ENCODE measurements around the gene CNPY3. TPM values are rescaled to one million over a fixed set of nuclear protein-coding genes. Genes with fewer than 3 reads are reported as not detected.

CNPY3 gene
- total and polyA plus RNA-seq, 10 of the 15 experiments (the other 5 are each of a cell fraction or from before 2014, with no cell fraction given) = 7.2 to 102 (median 73.6) TPM

DNA sequence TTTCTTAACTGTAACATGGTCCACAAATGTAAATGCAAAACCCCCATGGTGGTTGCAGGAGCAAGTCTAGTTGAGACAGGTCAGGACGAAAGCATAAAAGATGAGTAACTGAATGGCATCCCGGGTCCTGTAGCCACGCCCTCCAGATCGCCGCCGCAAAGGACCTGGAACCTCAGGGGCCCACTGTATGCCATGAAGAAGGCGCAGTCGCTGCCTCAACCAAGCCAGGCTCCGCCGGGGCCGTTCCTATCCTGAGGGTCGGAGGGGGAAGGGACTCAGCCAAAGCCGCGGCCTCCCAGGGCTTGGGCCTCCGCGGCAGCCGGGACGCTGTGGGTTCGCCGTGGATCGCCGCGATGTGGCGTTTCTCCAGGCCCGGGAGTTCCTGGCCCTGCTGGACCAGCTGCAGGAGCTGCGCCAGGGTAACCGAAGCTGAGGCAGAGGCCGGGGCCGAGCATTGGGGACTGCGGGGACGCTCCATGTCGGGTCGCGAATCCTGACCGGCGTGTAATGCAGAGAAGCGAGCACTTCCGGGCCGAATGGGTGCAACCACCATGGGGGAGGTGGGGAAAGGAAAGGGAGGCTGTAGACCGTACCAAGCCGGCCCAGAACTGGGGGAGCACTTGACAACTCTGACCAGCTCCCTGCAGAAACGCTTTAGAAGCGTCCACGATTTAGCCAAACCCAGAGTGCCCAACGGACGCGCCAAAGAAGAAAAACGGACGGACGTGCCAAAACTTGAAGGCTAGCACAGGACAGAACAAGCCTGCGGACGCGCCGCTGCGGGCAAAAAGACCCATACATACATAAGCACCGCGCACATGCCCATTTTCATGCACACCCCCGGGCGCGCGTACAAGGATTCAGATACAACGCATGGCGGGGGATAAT, 38.7 kb upstream of the CNPY3 start:
- FAIRE-seq = peak; percentile 62
- TF ChIP-seq MEF2B (IDR thresholded peaks at IDR 0.05; ENCODE audit: partially characterized antibody, poor library complexity, severe bottlenecking) = no peak
- no peak for TF ChIP-seq SUZ12 (IDR thresholded peaks at IDR 0.05; ENCODE audit: unreplicated experiment)
- peak; percentile 91 for TF ChIP-seq NR2C1 (IDR thresholded peaks at IDR 0.05)
- no peak for TF ChIP-seq CHD4 (IDR thresholded peaks at IDR 0.05)
- TF ChIP-seq EGR1 (IDR thresholded peaks at IDR 0.05; ENCODE audit: borderline replicate concordance in 1 of 2, low read depth in 2 of 2, low read length in 2 of 2) = no peak
- TF ChIP-seq FOXM1 (IDR thresholded peaks at IDR 0.05; ENCODE audit: low read depth, low read length) = 0 out of 2 replicates have a peak, but pooled peaks have one; percentile 55
- TF ChIP-seq, protein P1, sequence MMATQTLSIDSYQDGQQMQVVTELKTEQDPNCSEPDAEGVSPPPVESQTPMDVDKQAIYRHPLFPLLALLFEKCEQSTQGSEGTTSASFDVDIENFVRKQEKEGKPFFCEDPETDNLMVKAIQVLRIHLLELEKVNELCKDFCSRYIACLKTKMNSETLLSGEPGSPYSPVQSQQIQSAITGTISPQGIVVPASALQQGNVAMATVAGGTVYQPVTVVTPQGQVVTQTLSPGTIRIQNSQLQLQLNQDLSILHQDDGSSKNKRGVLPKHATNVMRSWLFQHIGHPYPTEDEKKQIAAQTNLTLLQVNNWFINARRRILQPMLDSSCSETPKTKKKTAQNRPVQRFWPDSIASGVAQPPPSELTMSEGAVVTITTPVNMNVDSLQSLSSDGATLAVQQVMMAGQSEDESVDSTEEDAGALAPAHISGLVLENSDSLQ (IDR thresholded peaks at IDR 0.05) = no peak; the same call in 1 of the 2 replicates
- TF ChIP-seq, protein P2, sequence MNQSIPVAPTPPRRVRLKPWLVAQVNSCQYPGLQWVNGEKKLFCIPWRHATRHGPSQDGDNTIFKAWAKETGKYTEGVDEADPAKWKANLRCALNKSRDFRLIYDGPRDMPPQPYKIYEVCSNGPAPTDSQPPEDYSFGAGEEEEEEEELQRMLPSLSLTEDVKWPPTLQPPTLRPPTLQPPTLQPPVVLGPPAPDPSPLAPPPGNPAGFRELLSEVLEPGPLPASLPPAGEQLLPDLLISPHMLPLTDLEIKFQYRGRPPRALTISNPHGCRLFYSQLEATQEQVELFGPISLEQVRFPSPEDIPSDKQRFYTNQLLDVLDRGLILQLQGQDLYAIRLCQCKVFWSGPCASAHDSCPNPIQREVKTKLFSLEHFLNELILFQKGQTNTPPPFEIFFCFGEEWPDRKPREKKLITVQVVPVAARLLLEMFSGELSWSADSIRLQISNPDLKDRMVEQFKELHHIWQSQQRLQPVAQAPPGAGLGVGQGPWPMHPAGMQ (IDR thresholded peaks at IDR 0.05; ENCODE audit: borderline replicate concordance) = no peak
- TF ChIP-seq POLR2AphosphoS2 (IDR thresholded peaks at IDR 0.05; ENCODE audit: low read depth, low read length) = peak; percentile 96
- TF ChIP-seq PAX8 (IDR thresholded peaks at IDR 0.05) = no peak
- peak; percentile 98 for TF ChIP-seq POLR2A (IDR thresholded peaks at IDR 0.05; ENCODE audit: low read depth, low read length)
- no peak for TF ChIP-seq KDM1A (IDR thresholded peaks at IDR 0.05; ENCODE audit: borderline replicate concordance)
- TF ChIP-seq, protein P3, sequence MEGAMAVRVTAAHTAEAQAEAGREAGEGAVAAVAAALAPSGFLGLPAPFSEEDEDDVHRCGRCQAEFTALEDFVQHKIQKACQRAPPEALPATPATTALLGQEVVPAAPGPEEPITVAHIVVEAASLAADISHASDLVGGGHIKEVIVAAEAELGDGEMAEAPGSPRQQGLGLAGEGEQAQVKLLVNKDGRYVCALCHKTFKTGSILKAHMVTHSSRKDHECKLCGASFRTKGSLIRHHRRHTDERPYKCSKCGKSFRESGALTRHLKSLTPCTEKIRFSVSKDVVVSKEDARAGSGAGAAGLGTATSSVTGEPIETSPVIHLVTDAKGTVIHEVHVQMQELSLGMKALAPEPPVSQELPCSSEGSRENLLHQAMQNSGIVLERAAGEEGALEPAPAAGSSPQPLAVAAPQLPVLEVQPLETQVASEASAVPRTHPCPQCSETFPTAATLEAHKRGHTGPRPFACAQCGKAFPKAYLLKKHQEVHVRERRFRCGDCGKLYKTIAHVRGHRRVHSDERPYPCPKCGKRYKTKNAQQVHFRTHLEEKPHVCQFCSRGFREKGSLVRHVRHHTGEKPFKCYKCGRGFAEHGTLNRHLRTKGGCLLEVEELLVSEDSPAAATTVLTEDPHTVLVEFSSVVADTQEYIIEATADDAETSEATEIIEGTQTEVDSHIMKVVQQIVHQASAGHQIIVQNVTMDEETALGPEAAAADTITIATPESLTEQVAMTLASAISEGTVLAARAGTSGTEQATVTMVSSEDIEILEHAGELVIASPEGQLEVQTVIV (IDR thresholded peaks at IDR 0.05; ENCODE audit: borderline replicate concordance, partially characterized antibody) = peak; percentile 78
- no peak; the same call in 1 of the 2 replicates for TF ChIP-seq PML (IDR thresholded peaks at IDR 0.05; ENCODE audit: low read length)
- TF ChIP-seq FOXK2 (IDR thresholded peaks at IDR 0.05) = peak; percentile 96
- peak; percentile 50 for TF ChIP-seq SIX5 (IDR thresholded peaks at IDR 0.05; ENCODE audit: low read depth, low read length, severe bottlenecking)
- TF ChIP-seq EZH2 (IDR thresholded peaks at IDR 0.05; ENCODE audit: borderline replicate concordance, control insufficient read depth, low read depth, low read length) = no peak
- peak; percentile 61 for TF ChIP-seq SMAD1 (IDR thresholded peaks at IDR 0.05; ENCODE audit: low read depth, partially characterized antibody)

More for the DNA sequence above, 38.7 kb upstream of the CNPY3 start:
- H3K27ac ChIP-seq (ENCODE audit: control insufficient read depth, insufficient read depth) = peak overlapping the region; percentile 88
- 1% methylated on average over 63 of the region's 63 CpGs for WGBS (ENCODE audit: insufficient coverage, insufficient replicate concordance, low lambda C conversion rate, missing lambda C conversion rate)
- BruUV-seq (replicated peaks) = TSS peak; percentile 98
- ChIA-PET RAD21 (ENCODE audit: unreplicated experiment) (interaction anchor here (1.0 to 3.1 kb wide), 5 partner anchors 11 to 229 kb away, joined by 3 to 9 read pairs (median 4); partner anchors contain the start of genes BICRAL and RPL7L1), CTCF (interaction anchor here (0.6 to 1.8 kb wide), 4 partner anchors 9 to 229 kb away, joined by 3 to 8 read pairs (median 4); partner anchors contain the start of gene CNPY3), SMC1A (ENCODE audit: uncharacterized antibody, unreplicated experiment) (interaction anchor here (2.3 kb wide), 1 partner anchor 11 kb away, joined by 9 read pairs; the partner anchor contains the start of gene RPL7L1), POLR2A (interaction anchor here (0.6 to 2.3 kb wide), 4 partner anchors 11 to 145 kb away, joined by 3 to 16 read pairs (median 4); partner anchors contain the start of genes PPP2R5D, RPL7L1 and TBCC)
- H3K27me3 ChIP-seq (replicated peaks in 1 of 2; ENCODE audit: control insufficient read depth in 2 of 2, insufficient read depth in 2 of 2, low read length in 1 of 2) = no peaks in the 10 kb centered on the region
- ATAC-seq (peak; percentile 95), DNase-seq (ENCODE audit: low read depth, low spot score) (peak; percentile 89)
- no peaks in the 10 kb centered on the region for H4K20me1 ChIP-seq (ENCODE audit: control insufficient read depth, insufficient read depth)
- peaks cover 5% of the 10 kb centered on the region in 2 experiments for H3K36me3 ChIP-seq (ENCODE audit: control insufficient read depth in 2 of 2, insufficient read depth in 2 of 2, low read length in 1 of 2)
- peak overlapping the region; percentile 83 for H3K4me2 ChIP-seq (ENCODE audit: control insufficient read depth, insufficient read depth)
- intact Hi-C loops (cut with micrococcal nuclease; ENCODE audit: unreplicated experiment) = loop anchor here (2.0 to 5.0 kb wide), 2 partner anchors 108 to 144 kb away; partner anchors contain the start of genes BICRAL and TBCC
- peak overlapping the region; percentile 97 for H2AFZ ChIP-seq (ENCODE audit: control insufficient read depth, low read depth, low read length)
- H3K79me2 ChIP-seq (ENCODE audit: control insufficient read depth, insufficient read depth, low read length) = peaks cover 4% of the 10 kb centered on the region; the same call in 1 of the 2 replicates
- H3K4me3 ChIP-seq = peak overlapping the region; percentile 85
- peak overlapping the region; percentile 97 for H3K9ac ChIP-seq (ENCODE audit: control insufficient read depth, insufficient read depth, low read length)
- H3K4me1 ChIP-seq (ENCODE audit: control insufficient read depth, insufficient read depth, low read length) = peaks cover 15% of the 10 kb centered on the region
- in situ Hi-C loops (cut with MboI) = no loop called here
- H3K9me3 ChIP-seq (replicated peaks; ENCODE audit: control insufficient read depth, insufficient read depth, low read length) = no peaks in the 10 kb centered on the region

Measured in GM12878 (cell line).